ENCODE data around the gene CGB8. TPM values are rescaled to one million over a fixed set of nuclear protein-coding genes. Genes with fewer than 3 reads are reported as not detected.
"Not testable (repeated sequence)": the region's sequence is repeated elsewhere in the genome, so short reads cannot be mapped to it uniquely, and the experiment has no call there.

The CGB8 gene
- total RNA-seq: not detected
- not detected for total RNA-seq (2013)

- H3K27me3 Mint-ChIP-seq (ENCODE audit: low read depth in 2 of 2); ATAC-seq; H3K9me3 ChIP-seq (ENCODE audit: control insufficient read depth, insufficient read depth, low read length); H3K4me1 ChIP-seq (ENCODE audit: control insufficient read depth, insufficient read depth, low read length); H3K36me3 ChIP-seq (ENCODE audit: control insufficient read depth, insufficient read depth, low read length); H3K9me3 Mint-ChIP-seq; H3K36me3 Mint-ChIP-seq; H3K4me3 Mint-ChIP-seq; intact Hi-C loops (cut with micrococcal nuclease); H3K4me1 Mint-ChIP-seq; H3K27ac Mint-ChIP-seq; H3K27ac ChIP-seq (ENCODE audit: low read length); H3K4me3 ChIP-seq (ENCODE audit: low read length); DNase-seq; H3K27me3 ChIP-seq (ENCODE audit: control insufficient read depth, insufficient read depth, low read length): not testable (repeated sequence)
- WGBS (ENCODE audit: insufficient coverage): 85% methylated on average over 10 of the region's 12 CpGs
Measured at GRCh38 chr19:49049011-49049410, at the start of gene CGB8. Gene CGB8 (minus strand): TSS chr19:49049111. CDS start chr19:49048739, 372 bp downstream.

GRCh38 chr19:49097453-49098288 lies 48.8 kb upstream of the CGB8 start:
- Mint-ChIP-seq H3K27ac (no peak overlapping the region), H3K4me1 (peaks cover 0 to 16% of the 10 kb centered on the region in 2 donors), H3K4me3 (no peak overlapping the region), H3K9me3 (no peaks in the 10 kb centered on the region), H3K36me3 (no peaks in the 10 kb centered on the region), H3K27me3 (ENCODE audit: low read depth in 2 of 2) (no peaks in the 10 kb centered on the region)
- intact Hi-C loops (cut with micrococcal nuclease): loop anchor here (1.0 to 2.0 kb wide), 3 partner anchors 48 to 111 kb away; no protein-coding TSS in a partner anchor
- Histone ChIP-seq H3K4me1 (ENCODE audit: control insufficient read depth, insufficient read depth, low read length) (no peaks in the 10 kb centered on the region), H3K36me3 (ENCODE audit: control insufficient read depth, insufficient read depth, low read length) (peaks cover 55% of the 10 kb centered on the region), H3K4me3 (ENCODE audit: low read length) (no peak overlapping the region), H3K27me3 (ENCODE audit: control insufficient read depth, insufficient read depth, low read length) (no peaks in the 10 kb centered on the region), H3K27ac (ENCODE audit: low read length) (no peak overlapping the region), H3K9me3 (ENCODE audit: control insufficient read depth, insufficient read depth, low read length) (no peaks in the 10 kb centered on the region)
- peak; percentile 67 to 88 for DNase-seq
- peak; percentile 96 for TF ChIP-seq CTCF (IDR thresholded peaks at IDR 0.05)
- ATAC-seq: peak; percentile 94 to 98 (median 95)
- 71% methylated on average over 8 of the region's 8 CpGs for WGBS (ENCODE audit: insufficient coverage)

GRCh38 chr19:49094505-49095482 lies 45.9 kb upstream of the CGB8 start:
- intact Hi-C loops (cut with micrococcal nuclease): no loop called here

More at GRCh38 chr19:49094505-49095482, 45.9 kb upstream of the CGB8 start:
- TF ChIP-seq CTCF (IDR thresholded peaks at IDR 0.05): no peak
- DNase-seq: no peak
- 90% methylated on average over 20 of the region's 23 CpGs for WGBS (ENCODE audit: insufficient coverage)
- Mint-ChIP-seq H3K4me1 (peaks cover 0 to 22% of the 10 kb centered on the region in 2 donors), H3K27ac (no peak overlapping the region), H3K27me3 (ENCODE audit: low read depth in 2 of 2) (no peaks in the 10 kb centered on the region), H3K36me3 (no peaks in the 10 kb centered on the region), H3K9me3 (no peaks in the 10 kb centered on the region), H3K4me3 (no peak overlapping the region)
- no peaks in the 10 kb centered on the region for H3K9me3 ChIP-seq (ENCODE audit: control insufficient read depth, insufficient read depth, low read length)
- no peak for ATAC-seq
- no peaks in the 10 kb centered on the region for H3K27me3 ChIP-seq (ENCODE audit: control insufficient read depth, insufficient read depth, low read length)
- no peaks in the 10 kb centered on the region for H3K4me1 ChIP-seq (ENCODE audit: control insufficient read depth, insufficient read depth, low read length)
- no peak overlapping the region for H3K27ac ChIP-seq (ENCODE audit: low read length)
- peaks cover 60% of the 10 kb centered on the region for H3K36me3 ChIP-seq (ENCODE audit: control insufficient read depth, insufficient read depth, low read length)
- H3K4me3 ChIP-seq (ENCODE audit: low read length): no peak overlapping the region

Data from natural killer cell (primary cell).